ENCODE data around the gene PLCD3.

PLCD3 gene, protein sequence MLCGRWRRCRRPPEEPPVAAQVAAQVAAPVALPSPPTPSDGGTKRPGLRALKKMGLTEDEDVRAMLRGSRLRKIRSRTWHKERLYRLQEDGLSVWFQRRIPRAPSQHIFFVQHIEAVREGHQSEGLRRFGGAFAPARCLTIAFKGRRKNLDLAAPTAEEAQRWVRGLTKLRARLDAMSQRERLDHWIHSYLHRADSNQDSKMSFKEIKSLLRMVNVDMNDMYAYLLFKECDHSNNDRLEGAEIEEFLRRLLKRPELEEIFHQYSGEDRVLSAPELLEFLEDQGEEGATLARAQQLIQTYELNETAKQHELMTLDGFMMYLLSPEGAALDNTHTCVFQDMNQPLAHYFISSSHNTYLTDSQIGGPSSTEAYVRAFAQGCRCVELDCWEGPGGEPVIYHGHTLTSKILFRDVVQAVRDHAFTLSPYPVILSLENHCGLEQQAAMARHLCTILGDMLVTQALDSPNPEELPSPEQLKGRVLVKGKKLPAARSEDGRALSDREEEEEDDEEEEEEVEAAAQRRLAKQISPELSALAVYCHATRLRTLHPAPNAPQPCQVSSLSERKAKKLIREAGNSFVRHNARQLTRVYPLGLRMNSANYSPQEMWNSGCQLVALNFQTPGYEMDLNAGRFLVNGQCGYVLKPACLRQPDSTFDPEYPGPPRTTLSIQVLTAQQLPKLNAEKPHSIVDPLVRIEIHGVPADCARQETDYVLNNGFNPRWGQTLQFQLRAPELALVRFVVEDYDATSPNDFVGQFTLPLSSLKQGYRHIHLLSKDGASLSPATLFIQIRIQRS

DNA sequence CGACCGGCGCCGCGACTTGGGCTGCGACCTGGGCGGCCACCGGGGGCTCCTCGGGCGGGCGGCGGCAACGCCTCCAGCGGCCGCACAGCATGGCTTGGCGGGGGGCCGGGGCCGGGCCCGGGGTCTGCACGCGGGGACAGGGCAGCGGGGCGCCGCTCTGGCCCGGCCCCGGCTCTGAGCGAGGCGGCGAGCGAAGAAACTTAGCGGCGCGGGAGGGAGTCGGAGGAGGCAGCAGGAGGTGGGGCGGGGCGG lies at the start of gene PLCD3:
Gene PLCD3, minus strand, starts transcription at position 196 of the 252 bp plus-strand sequence. Its CDS starts 105 bp downstream, at position 91.
- DNase-seq: no peak

- no peak for DNase-seq
Observed at GRCh38 chr17:45177563-45177962, 45.2 kb upstream of the PLCD3 start.

DNA sequence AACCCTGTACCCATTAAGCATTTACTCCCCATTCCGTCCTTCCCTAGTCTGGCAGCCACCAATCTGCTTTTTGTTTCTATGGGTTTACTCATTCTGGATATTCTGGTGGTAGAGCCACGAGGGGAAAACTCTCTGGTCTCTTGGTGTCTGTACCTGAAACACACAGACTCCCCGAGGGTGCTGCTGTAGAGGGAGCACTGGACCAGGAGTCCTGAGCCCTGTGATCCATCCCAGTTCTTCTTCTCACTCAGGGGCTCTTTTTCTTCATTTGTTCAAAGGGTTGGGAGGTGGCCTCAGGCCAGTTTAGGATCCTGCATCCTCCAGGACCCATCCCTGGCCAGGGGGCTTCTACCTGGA lies 43.4 kb upstream of the PLCD3 start:
- DNase-seq: no peak

GRCh38 chr17:45172541-45173286 lies 40.4 kb upstream of the PLCD3 start:
- DNase-seq: peak; percentile 26 to 28

GRCh38 chr17:45172232-45172540 lies 39.9 kb upstream of the PLCD3 start:
- DNase-seq: no peak

- DNase-seq: peak; percentile 76 to 92
Observed at GRCh38 chr17:45171338-45172231, 39.3 kb upstream of the PLCD3 start.

- peak; percentile 59 to 61 for DNase-seq
Observed at GRCh38 chr17:45170931-45171337, 38.6 kb upstream of the PLCD3 start.

- no peak for DNase-seq
Observed at GRCh38 chr17:45170280-45170930, 38.1 kb upstream of the PLCD3 start.

- DNase-seq: no peak
Observed at GRCh38 chr17:45168991-45169752, 36.9 kb upstream of the PLCD3 start.

DNA sequence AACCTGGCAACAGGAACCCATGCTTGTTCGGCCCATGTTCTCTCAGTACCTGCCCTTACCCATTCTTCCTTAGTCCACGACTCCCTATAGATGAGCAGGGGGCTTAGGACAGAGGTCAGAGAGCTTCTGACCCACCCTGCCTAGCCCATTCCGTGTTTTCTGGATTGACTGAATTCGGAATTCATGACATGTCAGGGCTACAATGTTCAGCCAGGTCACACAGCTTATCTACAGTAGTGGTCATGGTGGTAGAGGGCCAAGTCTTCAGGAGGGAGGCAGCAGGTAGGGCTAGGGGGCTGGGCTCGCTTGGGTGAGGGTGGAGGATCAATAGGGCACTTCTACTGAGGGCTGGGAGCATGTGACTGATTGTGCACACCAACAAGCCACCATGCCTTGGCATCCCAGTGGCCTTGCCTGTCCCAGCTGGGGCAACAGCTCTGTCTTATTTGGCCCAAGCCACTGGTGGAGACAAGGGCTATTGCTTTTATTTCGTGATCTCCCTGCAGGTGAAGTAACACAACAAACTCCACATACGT lies 32.5 kb upstream of the PLCD3 start:
- no peak for DNase-seq

- no peak for DNase-seq
Observed at GRCh38 chr17:45162025-45162687, 29.8 kb upstream of the PLCD3 start.

DNA sequence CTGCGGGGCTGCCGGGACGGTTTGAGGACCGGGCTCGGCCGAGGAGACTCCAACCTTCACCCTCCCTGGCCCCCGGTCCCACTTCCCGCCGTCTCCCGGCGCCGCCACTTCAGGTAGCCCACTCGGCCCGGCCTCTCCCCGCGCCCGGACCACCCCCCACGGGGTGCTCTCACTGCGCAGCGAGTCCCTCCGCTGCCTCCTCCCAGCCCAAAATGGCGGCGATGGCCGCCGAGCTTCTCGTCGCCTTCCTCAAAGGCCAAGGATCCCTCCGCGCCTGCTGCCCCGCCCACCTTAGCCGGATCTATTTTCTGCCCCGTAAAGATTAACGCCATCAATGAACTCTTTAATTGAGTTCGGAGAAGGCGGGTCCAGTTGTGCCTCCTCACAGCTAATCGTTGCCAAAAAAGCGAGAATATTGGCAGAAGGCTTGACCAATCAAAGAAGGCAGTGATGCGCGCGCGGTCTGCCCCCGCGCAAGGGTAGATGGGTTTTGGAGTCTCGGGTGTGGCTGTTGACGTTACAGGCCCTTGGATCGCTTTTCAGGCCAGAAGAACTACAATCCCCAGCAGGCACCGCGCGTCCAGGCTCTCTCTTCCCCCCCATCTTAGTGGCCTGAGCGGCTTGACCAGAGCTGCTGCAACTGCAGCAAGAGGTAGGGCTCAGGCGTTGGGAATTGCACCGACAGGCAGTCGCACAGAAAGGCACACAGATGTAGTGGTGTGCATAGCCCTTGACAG lies 29.1 kb upstream of the PLCD3 start, which contains the start of gene HEXIM2:
Gene HEXIM2, plus strand, starts transcription at position 588 of the 737 bp plus-strand sequence. CDS start 919 bp downstream, outside the sequence.
- DNase-seq: peak; percentile 100

DNA sequence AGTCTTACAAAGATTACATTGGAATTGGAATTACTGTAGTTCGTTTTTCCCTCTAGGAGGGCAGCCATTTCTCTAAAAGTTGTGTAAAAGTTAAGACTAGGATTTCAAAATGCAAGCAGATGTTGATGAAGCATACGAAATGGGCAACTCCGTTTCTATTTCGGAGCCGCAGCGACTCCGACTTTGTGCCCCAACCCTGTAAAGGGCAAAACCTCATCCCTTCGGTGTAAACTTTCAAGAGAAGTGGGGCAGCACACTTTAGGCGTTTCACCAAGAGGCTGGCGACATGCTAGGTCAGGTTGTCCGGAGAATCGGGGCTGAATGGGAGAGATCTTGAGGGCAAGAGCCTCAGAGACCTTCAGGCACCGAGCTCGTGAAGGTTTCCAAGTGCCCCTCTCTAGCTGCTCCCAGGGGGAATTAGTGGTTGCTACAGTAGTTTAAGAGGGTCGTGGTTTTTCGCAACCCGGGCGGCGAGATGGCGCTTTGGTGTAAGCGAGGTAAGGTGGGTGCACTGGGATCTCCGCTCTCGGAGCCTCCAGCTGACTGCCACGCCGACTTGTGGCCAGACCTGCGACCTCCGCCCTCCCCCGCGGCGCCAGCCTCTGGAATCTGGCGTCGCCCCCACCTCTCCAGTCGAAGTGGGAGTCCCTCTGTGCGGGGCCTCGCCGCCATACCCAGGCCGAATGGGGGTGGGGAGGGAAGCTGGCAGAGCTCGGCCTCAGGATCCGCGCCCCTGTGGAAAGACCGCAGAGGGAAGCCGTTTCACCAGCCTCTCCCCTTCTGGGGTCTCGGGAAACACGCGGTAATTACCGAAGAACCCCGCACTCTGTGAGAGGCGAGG lies 28.4 kb upstream of the PLCD3 start:
- peak; percentile 51 for DNase-seq

GRCh38 chr17:45156242-45156641 lies 23.9 kb upstream of the PLCD3 start:
- no peak for DNase-seq

GRCh38 chr17:45155483-45155882 lies 23.2 kb upstream of the PLCD3 start:
- no peak for DNase-seq

DNA sequence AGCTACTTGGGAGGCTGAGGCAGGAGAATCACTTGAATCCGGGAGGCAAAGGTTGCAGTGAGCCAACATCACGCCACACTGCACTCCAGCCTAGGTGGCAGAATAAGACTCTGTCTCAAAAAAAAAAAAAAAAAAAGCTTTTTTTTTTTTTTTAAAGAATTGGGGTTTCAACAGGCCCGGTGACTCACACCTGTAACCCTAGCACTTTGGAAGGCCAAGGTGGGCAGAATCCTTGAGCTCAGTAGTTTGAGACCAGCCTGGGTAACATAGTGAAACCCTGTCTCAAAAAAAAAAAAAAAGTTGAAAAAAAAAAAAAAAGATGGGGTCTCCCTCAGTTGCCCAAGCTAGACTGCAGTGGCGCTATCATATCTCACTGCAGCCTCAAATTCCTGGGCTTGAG lies 22.7 kb upstream of the PLCD3 start:
- DNase-seq: no peak

GRCh38 chr17:45150911-45151809 lies 18.8 kb upstream of the PLCD3 start:
- DNase-seq: peak; percentile 40 to 49
